Upper lobe of left lung (tissue), 4 donors: ENCODE results near the gene DGCR6.

ENCODE experiments used
- EP300 ChIP-seq, 4 donors: sonication (generic); formaldehyde crosslinking; IDR thresholded peaks; one replicate each; pipeline ENCODE4 v1.5.1; 2017; ENCODE audit warnings: antibody characterized with exemption in 4 of 4, control low read depth in 2 of 4
- POLR2A ChIP-seq, 4 donors: fragments of 450-650 bp; IDR thresholded peaks; one replicate each; pipeline ENCODE4 v1.5.1; 2016 to 2017; ENCODE audit warnings: antibody characterized with exemption in 4 of 4, mild to moderate bottlenecking in 2 of 4
- TF ChIP-seq, protein P1 (sequence below), 6 experiments: fragments of 450-650 bp in 4 of 6; fragments of 200-600 bp in 2 of 6; sonication (generic) in 2 of 6; IDR thresholded peaks; one replicate each; pipeline ENCODE4 v1.5.1; 2016 to 2019; ENCODE audit warnings: antibody characterized with exemption in 6 of 6

GRCh38 chr22:18925368-18926064 is 19.4 kb downstream of the DGCR6 start:
- TF ChIP-seq, protein P1, sequence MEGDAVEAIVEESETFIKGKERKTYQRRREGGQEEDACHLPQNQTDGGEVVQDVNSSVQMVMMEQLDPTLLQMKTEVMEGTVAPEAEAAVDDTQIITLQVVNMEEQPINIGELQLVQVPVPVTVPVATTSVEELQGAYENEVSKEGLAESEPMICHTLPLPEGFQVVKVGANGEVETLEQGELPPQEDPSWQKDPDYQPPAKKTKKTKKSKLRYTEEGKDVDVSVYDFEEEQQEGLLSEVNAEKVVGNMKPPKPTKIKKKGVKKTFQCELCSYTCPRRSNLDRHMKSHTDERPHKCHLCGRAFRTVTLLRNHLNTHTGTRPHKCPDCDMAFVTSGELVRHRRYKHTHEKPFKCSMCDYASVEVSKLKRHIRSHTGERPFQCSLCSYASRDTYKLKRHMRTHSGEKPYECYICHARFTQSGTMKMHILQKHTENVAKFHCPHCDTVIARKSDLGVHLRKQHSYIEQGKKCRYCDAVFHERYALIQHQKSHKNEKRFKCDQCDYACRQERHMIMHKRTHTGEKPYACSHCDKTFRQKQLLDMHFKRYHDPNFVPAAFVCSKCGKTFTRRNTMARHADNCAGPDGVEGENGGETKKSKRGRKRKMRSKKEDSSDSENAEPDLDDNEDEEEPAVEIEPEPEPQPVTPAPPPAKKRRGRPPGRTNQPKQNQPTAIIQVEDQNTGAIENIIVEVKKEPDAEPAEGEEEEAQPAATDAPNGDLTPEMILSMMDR (IDR thresholded peaks at IDR 0.05), result no peak
- no peak for TF ChIP-seq EP300 (IDR thresholded peaks at IDR 0.05)
- no peak for TF ChIP-seq POLR2A (IDR thresholded peaks at IDR 0.05)
